ENCODE data around the gene MED25.

DNA sequence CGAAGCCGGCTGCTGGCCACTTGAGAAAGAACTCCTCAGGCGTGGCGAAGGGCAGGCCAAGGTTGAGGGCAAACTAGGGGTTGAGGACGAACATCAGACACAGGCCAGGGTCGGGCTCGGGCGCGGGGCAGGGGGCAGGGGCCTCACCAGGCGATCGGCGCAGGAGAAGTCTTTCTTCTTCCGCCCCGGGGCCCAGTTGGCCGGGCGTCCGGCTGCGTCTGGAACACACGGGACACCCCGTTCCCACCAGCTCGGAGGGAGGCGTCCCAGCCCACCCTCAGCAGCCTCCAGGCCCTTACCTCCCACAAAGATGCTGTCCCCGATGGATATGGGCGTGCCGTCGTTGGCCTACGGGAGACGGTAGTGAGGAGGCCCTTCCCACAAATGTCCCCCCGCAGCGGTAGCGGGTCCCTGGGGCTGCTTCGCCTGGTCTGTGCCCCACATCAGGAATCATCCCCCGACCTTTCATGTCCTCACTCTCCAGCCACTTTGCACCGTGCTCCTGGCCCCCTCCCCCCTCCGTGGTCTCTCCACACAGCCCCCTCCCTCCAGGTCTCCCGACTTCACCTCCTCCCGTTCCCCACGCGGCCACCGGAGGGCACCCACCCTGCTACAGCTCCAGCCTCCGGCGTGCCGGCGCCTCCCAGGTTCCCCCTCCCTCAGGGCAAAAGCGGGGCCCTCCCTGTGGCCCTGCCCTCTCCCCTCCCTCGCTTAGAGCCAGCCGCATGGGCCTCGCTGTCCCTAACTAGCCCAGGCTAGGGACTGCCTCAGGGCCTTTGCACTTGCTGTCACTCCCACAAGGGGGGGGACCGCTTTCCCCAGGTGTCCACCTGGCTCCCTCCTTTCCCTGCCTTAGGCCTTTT is 44.5 kb downstream of the MED25 start:
- TF ChIP-seq, protein P1, sequence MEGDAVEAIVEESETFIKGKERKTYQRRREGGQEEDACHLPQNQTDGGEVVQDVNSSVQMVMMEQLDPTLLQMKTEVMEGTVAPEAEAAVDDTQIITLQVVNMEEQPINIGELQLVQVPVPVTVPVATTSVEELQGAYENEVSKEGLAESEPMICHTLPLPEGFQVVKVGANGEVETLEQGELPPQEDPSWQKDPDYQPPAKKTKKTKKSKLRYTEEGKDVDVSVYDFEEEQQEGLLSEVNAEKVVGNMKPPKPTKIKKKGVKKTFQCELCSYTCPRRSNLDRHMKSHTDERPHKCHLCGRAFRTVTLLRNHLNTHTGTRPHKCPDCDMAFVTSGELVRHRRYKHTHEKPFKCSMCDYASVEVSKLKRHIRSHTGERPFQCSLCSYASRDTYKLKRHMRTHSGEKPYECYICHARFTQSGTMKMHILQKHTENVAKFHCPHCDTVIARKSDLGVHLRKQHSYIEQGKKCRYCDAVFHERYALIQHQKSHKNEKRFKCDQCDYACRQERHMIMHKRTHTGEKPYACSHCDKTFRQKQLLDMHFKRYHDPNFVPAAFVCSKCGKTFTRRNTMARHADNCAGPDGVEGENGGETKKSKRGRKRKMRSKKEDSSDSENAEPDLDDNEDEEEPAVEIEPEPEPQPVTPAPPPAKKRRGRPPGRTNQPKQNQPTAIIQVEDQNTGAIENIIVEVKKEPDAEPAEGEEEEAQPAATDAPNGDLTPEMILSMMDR (IDR thresholded peaks at IDR 0.05) = no peak
- TF ChIP-seq POLR2A (IDR thresholded peaks at IDR 0.05) = no peak

All from prostate gland (tissue), 2 donors.